A549 (cell line): ENCODE results near the gene AMER2.

Source experiments
- CEBPB ChIP-seq, 2 experiments: fragments of >200 bp in 1 of 2; sonication (Bioruptor Twin) in 1 of 2; formaldehyde crosslinking in 1 of 2; IDR thresholded peaks; 2 replicates each; pipeline ENCODE4 v1.6.1; 2012 to 2016
- CTCF ChIP-seq: fragments of >200 bp; sonication (Bioruptor Twin); formaldehyde crosslinking; IDR thresholded peaks from 3 replicates; pipeline ENCODE4 v1.5.1; 2016
- EP300 ChIP-seq, 2 experiments: fragments of >200 bp; sonication (Bioruptor Twin); formaldehyde crosslinking; IDR thresholded peaks; 2 replicates in 1 of 2; 3 replicates in 1 of 2; pipeline ENCODE4 v1.6.1; 2016 to 2017
- MAFK ChIP-seq: fragments of 450-650 bp; IDR thresholded peaks from 2 replicates; pipeline ENCODE4 v1.6.1; 2014; ENCODE audit not compliant: partially characterized antibody
- MAX ChIP-seq: IDR thresholded peaks from 2 replicates; pipeline ENCODE4 v1.6.1; 2012
- MYC ChIP-seq: IDR thresholded peaks from 2 replicates; pipeline ENCODE4 v1.6.1; 2012; ENCODE audit warnings: mild to moderate bottlenecking, inconsistent platforms, low read length, improper control_type of control experiment, borderline replicate concordance
- POLR2A ChIP-seq: IDR thresholded peaks from 2 replicates; pipeline ENCODE4 v1.6.1; 2012; ENCODE audit warnings: mild to moderate bottlenecking, low read length
- REST ChIP-seq: fragments of 200-600 bp; sonication (generic); IDR thresholded peaks from 2 replicates; pipeline ENCODE4 v1.6.1; 2016; ENCODE audit warnings: antibody characterized with exemption, mild to moderate bottlenecking, moderate library complexity

- TF ChIP-seq CTCF, result no peak
- no peak for TF ChIP-seq MYC
- no peak for TF ChIP-seq POLR2A
- TF ChIP-seq CEBPB (IDR thresholded peaks at IDR 0.05), result no peak
- TF ChIP-seq MAX, result no peak
- no peak for TF ChIP-seq MAFK
- no peak for TF ChIP-seq EP300 (IDR thresholded peaks at IDR 0.05)
- TF ChIP-seq REST, result no peak
Measured at GRCh38 chr13:25204863-25205262, 32.8 kb upstream of the AMER2 start.
